ENCODE data around the gene AKR1C1.
"Not testable (repeated sequence)": the region's sequence is repeated elsewhere in the genome, so short reads cannot be mapped to it uniquely, and the experiment has no call there.

AKR1C1 gene

GRCh38 chr10:4953405-4953804, 9.8 kb upstream of the AKR1C1 start:
- Histone ChIP-seq H3K4me1 (ENCODE audit: control insufficient read depth, insufficient read depth, low read length) (no peaks in the 10 kb centered on the region), H3K9ac (ENCODE audit: low read depth, low read length) (no peak overlapping the region), H3K27me3 (ENCODE audit: control insufficient read depth, insufficient read depth, low read length) (no peaks in the 10 kb centered on the region), H3K9me3 (ENCODE audit: control insufficient read depth, insufficient read depth, low read length) (no peaks in the 10 kb centered on the region), H3K4me3 (ENCODE audit: low read depth, low read length) (no peak overlapping the region), H3K36me3 (ENCODE audit: control insufficient read depth, insufficient read depth, low read length) (no peaks in the 10 kb centered on the region)

- H3K36me3 ChIP-seq (ENCODE audit: control insufficient read depth, insufficient read depth, low read length); H3K9ac ChIP-seq (ENCODE audit: low read depth, low read length); H3K4me3 ChIP-seq (ENCODE audit: low read depth, low read length); H3K27me3 ChIP-seq (ENCODE audit: control insufficient read depth, insufficient read depth, low read length); H3K9me3 ChIP-seq (ENCODE audit: control insufficient read depth, insufficient read depth, low read length); H3K4me1 ChIP-seq (ENCODE audit: control insufficient read depth, insufficient read depth, low read length): not testable (repeated sequence)
Observed at GRCh38 chr10:4956088-4956487, 7.1 kb upstream of the AKR1C1 start.

- not testable (repeated sequence) for H3K4me1 ChIP-seq (ENCODE audit: control insufficient read depth, insufficient read depth, low read length)
Observed at GRCh38 chr10:4956955-4957645, 6.1 kb upstream of the AKR1C1 start.

GRCh38 chr10:4961558-4961957, 1.7 kb upstream of the AKR1C1 start:
- not testable (repeated sequence) for H3K4me3 ChIP-seq (ENCODE audit: low read depth, low read length)

More at GRCh38 chr10:4956955-4957645, 6.1 kb upstream of the AKR1C1 start:
- not testable (repeated sequence) for H3K36me3 ChIP-seq (ENCODE audit: control insufficient read depth, insufficient read depth, low read length); H3K9ac ChIP-seq (ENCODE audit: low read depth, low read length); H3K4me3 ChIP-seq (ENCODE audit: low read depth, low read length); H3K27me3 ChIP-seq (ENCODE audit: control insufficient read depth, insufficient read depth, low read length); H3K9me3 ChIP-seq (ENCODE audit: control insufficient read depth, insufficient read depth, low read length)

GRCh38 chr10:4962308-4962707, 907 bp upstream of the AKR1C1 start:
- not testable (repeated sequence) for H3K27me3 ChIP-seq (ENCODE audit: control insufficient read depth, insufficient read depth, low read length); H3K9me3 ChIP-seq (ENCODE audit: control insufficient read depth, insufficient read depth, low read length); H3K9ac ChIP-seq (ENCODE audit: low read depth, low read length); H3K4me3 ChIP-seq (ENCODE audit: low read depth, low read length); H3K4me1 ChIP-seq (ENCODE audit: control insufficient read depth, insufficient read depth, low read length); H3K36me3 ChIP-seq (ENCODE audit: control insufficient read depth, insufficient read depth, low read length)

More at GRCh38 chr10:4961558-4961957, 1.7 kb upstream of the AKR1C1 start:
- H3K4me1 ChIP-seq (ENCODE audit: control insufficient read depth, insufficient read depth, low read length); H3K27me3 ChIP-seq (ENCODE audit: control insufficient read depth, insufficient read depth, low read length); H3K36me3 ChIP-seq (ENCODE audit: control insufficient read depth, insufficient read depth, low read length); H3K9ac ChIP-seq (ENCODE audit: low read depth, low read length); H3K9me3 ChIP-seq (ENCODE audit: control insufficient read depth, insufficient read depth, low read length): not testable (repeated sequence)

- H3K4me1 ChIP-seq (ENCODE audit: control insufficient read depth, insufficient read depth, low read length); H3K9ac ChIP-seq (ENCODE audit: low read depth, low read length); H3K36me3 ChIP-seq (ENCODE audit: control insufficient read depth, insufficient read depth, low read length); H3K9me3 ChIP-seq (ENCODE audit: control insufficient read depth, insufficient read depth, low read length); H3K27me3 ChIP-seq (ENCODE audit: control insufficient read depth, insufficient read depth, low read length); H3K4me3 ChIP-seq (ENCODE audit: low read depth, low read length): not testable (repeated sequence)
Observed at GRCh38 chr10:4963815-4964154, 570 bp downstream of the AKR1C1 start.

- H3K9me3 ChIP-seq (ENCODE audit: control insufficient read depth, insufficient read depth, low read length); H3K27me3 ChIP-seq (ENCODE audit: control insufficient read depth, insufficient read depth, low read length); H3K9ac ChIP-seq (ENCODE audit: low read depth, low read length); H3K36me3 ChIP-seq (ENCODE audit: control insufficient read depth, insufficient read depth, low read length); H3K4me1 ChIP-seq (ENCODE audit: control insufficient read depth, insufficient read depth, low read length); H3K4me3 ChIP-seq (ENCODE audit: low read depth, low read length): not testable (repeated sequence)
Observed at GRCh38 chr10:4965763-4966162, 2.5 kb downstream of the AKR1C1 start.

- H3K4me1 ChIP-seq (ENCODE audit: control insufficient read depth, insufficient read depth, low read length); H3K9me3 ChIP-seq (ENCODE audit: control insufficient read depth, insufficient read depth, low read length); H3K9ac ChIP-seq (ENCODE audit: low read depth, low read length); H3K36me3 ChIP-seq (ENCODE audit: control insufficient read depth, insufficient read depth, low read length); H3K27me3 ChIP-seq (ENCODE audit: control insufficient read depth, insufficient read depth, low read length); H3K4me3 ChIP-seq (ENCODE audit: low read depth, low read length): not testable (repeated sequence)
Observed at GRCh38 chr10:4967189-4967588, 4.0 kb downstream of the AKR1C1 start.

- not testable (repeated sequence) for H3K9me3 ChIP-seq (ENCODE audit: control insufficient read depth, insufficient read depth, low read length); H3K4me1 ChIP-seq (ENCODE audit: control insufficient read depth, insufficient read depth, low read length); H3K4me3 ChIP-seq (ENCODE audit: low read depth, low read length); H3K9ac ChIP-seq (ENCODE audit: low read depth, low read length); H3K27me3 ChIP-seq (ENCODE audit: control insufficient read depth, insufficient read depth, low read length); H3K36me3 ChIP-seq (ENCODE audit: control insufficient read depth, insufficient read depth, low read length)
Observed at GRCh38 chr10:4969289-4969688, 6.1 kb downstream of the AKR1C1 start.

- H3K9ac ChIP-seq (ENCODE audit: low read depth, low read length); H3K4me1 ChIP-seq (ENCODE audit: control insufficient read depth, insufficient read depth, low read length); H3K9me3 ChIP-seq (ENCODE audit: control insufficient read depth, insufficient read depth, low read length); H3K4me3 ChIP-seq (ENCODE audit: low read depth, low read length); H3K36me3 ChIP-seq (ENCODE audit: control insufficient read depth, insufficient read depth, low read length); H3K27me3 ChIP-seq (ENCODE audit: control insufficient read depth, insufficient read depth, low read length): not testable (repeated sequence)
Observed at GRCh38 chr10:4970362-4970761, 7.1 kb downstream of the AKR1C1 start.

GRCh38 chr10:4972369-4973142, 9.3 kb downstream of the AKR1C1 start:
- H3K9me3 ChIP-seq (ENCODE audit: control insufficient read depth, insufficient read depth, low read length); H3K27me3 ChIP-seq (ENCODE audit: control insufficient read depth, insufficient read depth, low read length); H3K36me3 ChIP-seq (ENCODE audit: control insufficient read depth, insufficient read depth, low read length); H3K4me3 ChIP-seq (ENCODE audit: low read depth, low read length); H3K9ac ChIP-seq (ENCODE audit: low read depth, low read length); H3K4me1 ChIP-seq (ENCODE audit: control insufficient read depth, insufficient read depth, low read length): not testable (repeated sequence)

- H3K4me1 ChIP-seq (ENCODE audit: control insufficient read depth, insufficient read depth, low read length); H3K36me3 ChIP-seq (ENCODE audit: control insufficient read depth, insufficient read depth, low read length); H3K27me3 ChIP-seq (ENCODE audit: control insufficient read depth, insufficient read depth, low read length); H3K9me3 ChIP-seq (ENCODE audit: control insufficient read depth, insufficient read depth, low read length); H3K9ac ChIP-seq (ENCODE audit: low read depth, low read length); H3K4me3 ChIP-seq (ENCODE audit: low read depth, low read length): not testable (repeated sequence)
Observed at GRCh38 chr10:4973294-4973693, 10.1 kb downstream of the AKR1C1 start.

All from iPS-15b (cell line).